NK-92 (cell line): ENCODE measurements around the gene YWHAH.

Source experiments
- DNase-seq: peaks from one replicate; lab custom pipeline; 2025; ENCODE audit not compliant: unreplicated experiment; lab: John Stamatoyannopoulos, UW

YWHAH gene

DNA sequence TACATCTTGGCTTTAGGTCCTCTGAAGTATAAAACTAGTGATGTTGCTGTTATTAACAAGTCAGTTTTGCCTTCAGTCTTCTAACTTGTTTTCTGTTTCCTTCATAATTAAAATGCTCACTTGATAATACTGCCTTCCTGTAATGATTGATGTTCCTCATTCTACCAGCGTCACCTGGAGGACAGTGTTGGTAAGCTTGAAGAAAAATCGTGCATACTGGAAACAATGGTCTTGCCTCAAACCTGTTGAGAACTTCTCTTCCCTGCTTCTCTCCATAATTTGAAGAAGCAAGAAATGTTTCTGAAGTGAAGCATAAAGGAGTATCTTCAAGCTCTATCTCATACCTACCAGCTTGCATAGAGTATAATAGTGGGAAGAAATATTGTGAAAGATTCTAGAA, 3.0 kb downstream of the YWHAH start:
- no peak for DNase-seq

DNA sequence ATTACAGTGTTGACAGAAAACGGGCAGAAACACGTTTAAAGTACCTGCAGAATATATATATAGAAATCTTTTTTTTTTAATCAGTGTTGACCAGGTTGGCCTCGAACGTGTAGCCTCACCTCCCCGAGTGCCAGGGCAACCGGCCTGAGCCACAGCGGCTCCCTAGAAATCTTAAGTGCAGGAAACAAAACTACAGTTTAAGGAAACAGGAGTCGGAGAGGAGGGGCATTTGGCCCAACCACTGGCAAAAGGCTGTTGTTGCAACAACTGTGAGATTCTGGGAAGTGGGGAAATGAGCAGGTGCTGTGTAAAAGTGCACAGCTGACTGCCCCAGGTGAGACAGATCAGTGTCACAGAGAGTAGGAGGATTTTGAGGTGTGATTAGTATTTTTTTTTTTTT, 3.7 kb downstream of the YWHAH start:
- DNase-seq: no peak

- DNase-seq: no peak
Observed at GRCh38 chr22:31950226-31950625, 5.9 kb downstream of the YWHAH start.

DNA sequence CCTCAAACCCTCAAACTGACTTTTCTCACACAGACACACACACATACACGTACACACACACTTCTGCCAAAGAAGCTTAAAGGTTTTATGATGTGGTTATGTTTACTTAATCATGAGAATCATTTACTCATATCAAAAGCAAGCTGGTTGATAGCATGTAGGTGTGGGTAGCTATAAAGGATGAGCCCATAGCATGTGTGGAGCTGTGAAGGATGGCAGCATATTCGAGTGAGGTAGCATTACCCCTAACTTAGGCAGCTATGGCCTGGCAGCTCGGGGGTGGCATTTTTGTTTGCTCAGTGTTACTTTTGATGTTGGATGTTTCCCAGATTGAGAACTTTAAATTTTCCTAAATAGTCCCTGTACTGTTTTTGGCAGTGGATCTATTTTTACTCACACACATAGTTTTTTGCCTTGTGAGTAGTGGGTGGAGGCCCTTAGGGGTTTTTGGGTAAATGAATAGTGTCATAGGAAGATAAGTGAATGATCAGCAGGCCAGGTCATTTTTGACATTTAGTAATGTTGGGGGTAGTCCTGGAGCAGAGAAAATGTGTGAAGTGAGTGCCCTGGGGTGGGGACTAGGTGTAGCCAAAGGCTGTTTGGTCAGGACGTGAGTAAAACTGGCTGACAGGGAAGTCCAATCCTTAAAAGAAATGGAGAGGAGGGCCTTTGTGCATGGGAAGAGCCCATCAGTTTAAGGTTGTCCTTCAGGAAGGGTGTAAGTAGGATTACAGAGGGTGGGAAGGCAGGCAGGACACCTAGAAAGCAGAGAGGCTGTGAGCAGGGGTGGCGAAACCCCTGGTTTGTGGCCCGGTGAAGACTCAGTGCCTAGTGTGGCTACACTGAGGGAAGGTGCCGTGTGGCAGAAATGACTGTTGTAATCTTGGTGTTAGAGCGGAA, 7.1 kb downstream of the YWHAH start:
- DNase-seq: no peak

- DNase-seq: no peak
Observed at GRCh38 chr22:31952094-31952401, 7.7 kb downstream of the YWHAH start.

- DNase-seq: no peak
Observed at GRCh38 chr22:31952472-31952871, 8.1 kb downstream of the YWHAH start.

- no peak for DNase-seq
Observed at GRCh38 chr22:31953261-31953660, 8.9 kb downstream of the YWHAH start.

- DNase-seq: no peak
Observed at GRCh38 chr22:31954535-31955523, 10.5 kb downstream of the YWHAH start.

DNA sequence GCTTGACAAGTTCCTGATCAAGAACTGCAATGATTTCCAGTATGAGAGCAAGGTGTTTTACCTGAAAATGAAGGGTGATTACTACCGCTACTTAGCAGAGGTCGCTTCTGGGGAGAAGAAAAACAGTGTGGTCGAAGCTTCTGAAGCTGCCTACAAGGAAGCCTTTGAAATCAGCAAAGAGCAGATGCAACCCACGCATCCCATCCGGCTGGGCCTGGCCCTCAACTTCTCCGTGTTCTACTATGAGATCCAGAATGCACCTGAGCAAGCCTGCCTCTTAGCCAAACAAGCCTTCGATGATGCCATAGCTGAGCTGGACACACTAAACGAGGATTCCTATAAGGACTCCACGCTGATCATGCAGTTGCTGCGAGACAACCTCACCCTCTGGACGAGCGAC, 12.0 kb downstream of the YWHAH start:
- no peak for DNase-seq

DNA sequence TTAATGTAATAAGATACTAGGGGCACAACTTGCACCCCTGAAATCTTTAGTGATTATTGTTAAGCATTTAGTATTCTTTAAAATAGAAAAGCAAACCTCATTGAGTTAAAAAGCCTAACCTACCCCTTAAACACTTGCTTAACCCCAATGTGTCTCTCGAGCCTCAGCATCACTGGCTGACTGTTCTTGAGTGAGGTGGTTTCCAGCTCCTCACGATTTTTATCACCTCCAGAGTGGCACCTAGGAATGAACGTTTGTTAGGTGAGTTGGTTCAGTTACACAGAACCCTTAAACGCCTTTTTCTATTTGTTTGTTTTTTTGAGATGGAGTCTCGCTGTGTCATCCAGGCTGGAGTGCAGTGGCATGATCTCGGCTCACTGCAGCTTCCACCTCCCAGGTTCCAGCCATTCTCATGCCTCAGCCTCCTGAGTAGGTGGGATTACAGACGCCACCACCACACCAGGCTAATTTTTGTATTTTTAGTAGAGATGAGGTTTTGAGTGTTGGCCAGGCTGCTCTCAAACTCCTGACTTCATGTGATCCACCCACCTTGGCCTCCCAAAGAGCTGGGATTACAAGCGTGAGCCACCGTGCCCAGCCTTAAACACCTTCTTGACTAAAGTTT, 13.7 kb downstream of the YWHAH start:
- no peak for DNase-seq

DNA sequence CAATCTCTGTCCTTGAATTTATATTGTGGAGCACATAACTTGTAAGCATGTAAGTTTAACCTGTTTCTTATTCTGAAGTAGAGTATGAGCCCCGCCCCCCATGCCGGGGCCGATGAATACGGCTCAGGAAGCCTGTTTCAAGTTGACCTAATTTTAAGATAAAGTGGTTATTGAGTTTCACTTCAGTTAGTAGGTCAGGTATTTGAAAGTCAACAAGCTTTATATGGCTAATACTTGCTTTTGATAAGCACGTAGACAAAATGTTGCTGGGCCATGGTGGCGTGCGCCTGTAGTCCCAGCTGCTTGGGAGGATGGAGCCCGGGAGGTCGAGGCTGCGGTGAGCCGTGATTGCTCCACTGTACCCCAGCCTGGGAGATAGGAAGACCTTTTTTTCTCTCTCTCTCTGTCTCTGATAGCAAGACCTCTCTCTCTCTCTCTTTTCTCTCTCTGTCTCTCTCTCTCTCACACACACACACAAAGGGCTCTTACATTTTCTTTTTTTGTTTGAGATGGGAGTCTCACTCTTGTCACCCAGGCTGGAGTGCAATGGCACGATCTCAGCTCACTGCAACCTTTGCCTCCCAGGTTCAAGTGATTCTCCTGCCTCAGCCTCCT, 14.4 kb downstream of the YWHAH start:
- DNase-seq: no peak

DNA sequence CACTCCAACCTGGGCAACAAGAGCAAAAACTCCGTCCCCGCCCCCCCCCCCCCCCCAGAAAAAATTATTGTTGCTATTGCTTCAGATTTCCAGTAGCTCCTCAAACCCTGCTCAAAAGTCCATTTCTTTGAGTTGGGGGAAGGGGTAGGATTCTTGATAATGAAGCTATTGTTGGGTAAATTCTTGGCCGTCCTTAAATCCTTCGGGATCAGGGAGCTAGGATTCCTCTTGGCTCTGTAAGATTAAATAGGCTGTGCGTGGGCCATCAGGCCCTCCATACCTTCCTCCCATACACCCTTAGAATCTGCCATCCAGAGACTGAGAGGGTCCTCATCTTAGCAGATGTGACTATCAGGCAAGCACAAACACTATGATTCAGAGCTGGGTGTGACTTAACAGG, 16.4 kb downstream of the YWHAH start:
- DNase-seq: no peak

DNA sequence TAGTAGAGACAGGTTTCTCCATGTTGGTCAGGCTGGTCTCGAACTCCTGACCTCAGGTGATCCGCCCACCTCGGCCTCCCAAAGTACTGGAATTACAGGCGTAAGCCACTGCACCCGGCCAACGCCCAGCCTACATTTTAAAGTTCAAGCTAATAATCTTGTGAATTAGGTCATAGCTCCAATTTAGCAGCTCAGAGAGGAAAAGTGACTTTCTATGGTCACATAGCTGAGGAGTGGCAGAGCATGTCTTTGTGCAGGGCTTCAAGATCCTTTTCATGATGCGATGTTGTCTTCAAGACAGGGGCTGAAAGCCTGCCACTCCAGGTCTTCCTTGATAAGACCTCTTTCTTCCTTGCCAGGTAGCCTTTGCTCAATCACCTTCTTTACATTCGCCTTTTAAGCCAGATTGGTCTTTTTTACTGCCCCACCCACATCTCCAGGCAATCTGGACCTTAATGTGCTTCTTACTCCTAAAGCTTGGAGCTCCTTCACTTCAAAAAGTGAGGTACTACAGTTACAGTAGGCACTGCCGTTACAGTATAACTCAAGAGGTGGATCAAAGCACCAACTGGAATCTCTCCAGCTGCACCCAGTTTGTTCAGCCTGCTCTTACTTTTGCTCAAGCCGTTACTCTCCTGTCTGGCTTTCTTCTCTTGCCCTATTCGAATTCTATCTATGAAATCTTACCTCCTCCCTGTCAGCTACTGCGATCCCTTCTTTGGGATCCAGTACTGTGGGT, 18.2 kb downstream of the YWHAH start:
- DNase-seq: no peak

- DNase-seq: no peak
Observed at GRCh38 chr22:31968022-31968421, 23.7 kb downstream of the YWHAH start.

DNA sequence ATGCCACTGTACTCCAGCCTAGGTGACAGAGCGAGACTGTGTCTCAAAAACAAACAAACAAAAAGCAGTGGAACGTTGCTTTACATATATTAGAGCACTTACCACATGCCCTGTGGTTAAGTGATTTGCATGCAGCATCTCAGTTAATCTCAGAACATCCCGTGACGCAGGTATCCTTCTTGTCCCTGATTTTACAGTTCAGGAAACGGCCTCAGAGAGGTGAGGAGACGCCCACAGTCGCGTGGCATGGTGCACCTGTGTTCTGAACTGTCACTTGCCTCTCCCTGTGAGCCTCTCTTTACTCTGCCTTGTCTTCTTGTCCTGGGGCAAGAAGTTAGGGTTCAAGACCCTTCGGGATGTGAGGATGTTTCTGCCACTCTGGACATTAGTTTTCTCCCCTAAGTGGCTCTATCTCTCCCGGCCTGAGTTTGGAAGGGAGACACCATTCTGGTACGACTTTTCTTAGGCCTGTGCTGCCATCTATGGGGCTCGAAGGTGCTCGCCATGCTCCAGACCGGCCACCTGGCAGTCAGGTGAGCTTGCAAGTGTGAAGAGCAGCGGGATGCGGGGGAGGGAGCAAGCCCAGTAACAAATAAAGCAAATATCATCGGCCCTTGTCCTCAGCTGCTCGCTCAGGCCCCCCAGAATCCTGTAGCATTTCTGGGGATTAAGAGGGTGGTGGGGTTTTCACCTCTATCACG, 25.6 kb downstream of the YWHAH start:
- DNase-seq: no peak

GRCh38 chr22:31970490-31971444, 26.4 kb downstream of the YWHAH start:
- no peak for DNase-seq

- DNase-seq: no peak
Observed at GRCh38 chr22:31972180-31972579, 27.8 kb downstream of the YWHAH start.

DNA sequence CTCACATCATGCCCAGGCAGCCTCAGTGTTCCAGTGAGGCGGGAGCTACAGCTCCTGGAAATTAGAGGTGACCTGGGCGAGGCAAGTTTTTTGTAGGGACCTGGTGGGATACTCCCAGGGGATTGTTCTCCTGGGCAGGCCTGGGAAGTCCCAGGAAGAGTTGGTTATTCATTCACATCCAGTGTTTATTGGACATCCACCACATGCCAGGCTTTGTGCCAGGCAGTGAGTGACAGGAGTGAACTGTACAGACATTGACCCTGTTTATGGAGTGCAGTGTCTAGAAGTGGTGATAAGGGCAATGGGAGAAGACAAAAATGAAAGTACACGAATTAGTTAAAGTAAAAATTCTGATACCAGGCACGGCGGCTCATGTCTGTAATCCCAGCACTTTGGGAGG, 29.4 kb downstream of the YWHAH start:
- DNase-seq: no peak
